GM15510 (cell line): ENCODE results near the gene LITAF.

Source experiments
- POLR2A ChIP-seq: IDR thresholded peaks from 3 replicates; pipeline ENCODE4 v1.6.1; 2011; ENCODE audit warnings: borderline replicate concordance; ENCODE audit not compliant: insufficient read length; ENCODE audit errors: extremely low read depth

LITAF gene

DNA sequence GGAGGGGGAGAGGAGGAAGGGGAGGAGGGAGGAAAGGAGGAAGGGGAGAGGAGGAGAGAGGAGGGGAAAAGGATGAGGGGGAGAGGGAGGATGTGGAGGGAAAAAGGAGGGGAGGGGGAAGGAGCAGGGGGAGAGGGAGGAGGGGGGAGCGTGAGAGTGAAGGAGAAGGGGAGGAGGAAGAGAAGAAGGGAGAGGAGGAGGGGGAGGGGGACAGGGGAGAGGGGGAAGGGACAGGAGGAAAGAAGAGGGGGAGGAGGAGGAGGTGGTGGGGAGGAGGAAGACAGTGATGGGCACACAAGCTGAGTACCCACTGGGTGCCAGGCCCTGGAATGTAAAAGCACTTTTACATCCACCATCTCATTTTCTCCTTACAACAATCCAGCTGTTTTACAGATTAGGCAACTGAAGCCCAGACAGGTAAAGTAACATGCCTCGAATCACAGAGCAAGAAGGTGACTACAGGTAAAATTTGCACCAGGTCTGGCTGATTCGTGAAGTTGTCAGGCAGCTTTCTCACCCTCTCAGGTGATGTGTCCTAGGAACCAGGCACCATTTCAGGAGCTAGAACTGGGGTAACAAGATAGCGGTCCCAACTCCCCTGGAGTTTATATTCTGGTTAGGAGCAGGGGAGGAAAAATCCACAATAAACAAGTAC lies 10.0 kb upstream of the LITAF start:
- TF ChIP-seq POLR2A = no peak

DNA sequence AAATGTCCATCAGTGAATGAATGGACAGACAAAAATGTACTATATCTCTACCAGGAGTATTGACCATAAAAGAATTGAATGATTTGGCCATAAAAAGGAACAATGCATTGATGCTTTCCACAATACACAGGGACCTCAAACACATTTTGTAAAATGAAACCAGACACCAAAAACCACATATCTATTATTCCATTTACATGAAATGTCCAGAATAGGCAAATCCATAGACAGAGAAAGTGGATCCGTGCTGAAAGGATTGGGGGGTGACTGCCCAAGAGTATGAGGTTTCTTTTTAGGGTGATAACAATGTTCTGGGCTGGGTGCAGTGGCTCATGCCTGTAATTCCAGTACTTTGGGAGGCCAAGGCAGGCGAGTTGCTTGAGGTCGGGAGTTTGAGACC lies 6.9 kb upstream of the LITAF start:
- no peak for TF ChIP-seq POLR2A

DNA sequence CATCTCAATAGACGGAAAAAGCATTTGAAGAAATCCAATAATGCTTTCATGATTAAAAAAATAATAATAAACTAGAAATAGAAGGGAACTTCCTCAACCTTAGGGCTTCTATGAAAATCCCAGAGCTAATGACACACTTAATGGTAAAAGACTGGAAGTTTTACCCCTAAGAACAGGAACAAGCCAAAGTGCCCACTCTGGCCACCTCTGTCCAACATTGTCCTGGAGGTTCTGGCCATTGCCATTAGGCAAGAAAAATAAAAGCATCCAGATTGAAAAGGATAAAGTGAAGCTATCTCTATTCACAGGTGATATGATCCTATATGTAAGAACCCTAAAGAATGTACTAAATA lies 2.5 kb upstream of the LITAF start:
- no peak for TF ChIP-seq POLR2A

DNA sequence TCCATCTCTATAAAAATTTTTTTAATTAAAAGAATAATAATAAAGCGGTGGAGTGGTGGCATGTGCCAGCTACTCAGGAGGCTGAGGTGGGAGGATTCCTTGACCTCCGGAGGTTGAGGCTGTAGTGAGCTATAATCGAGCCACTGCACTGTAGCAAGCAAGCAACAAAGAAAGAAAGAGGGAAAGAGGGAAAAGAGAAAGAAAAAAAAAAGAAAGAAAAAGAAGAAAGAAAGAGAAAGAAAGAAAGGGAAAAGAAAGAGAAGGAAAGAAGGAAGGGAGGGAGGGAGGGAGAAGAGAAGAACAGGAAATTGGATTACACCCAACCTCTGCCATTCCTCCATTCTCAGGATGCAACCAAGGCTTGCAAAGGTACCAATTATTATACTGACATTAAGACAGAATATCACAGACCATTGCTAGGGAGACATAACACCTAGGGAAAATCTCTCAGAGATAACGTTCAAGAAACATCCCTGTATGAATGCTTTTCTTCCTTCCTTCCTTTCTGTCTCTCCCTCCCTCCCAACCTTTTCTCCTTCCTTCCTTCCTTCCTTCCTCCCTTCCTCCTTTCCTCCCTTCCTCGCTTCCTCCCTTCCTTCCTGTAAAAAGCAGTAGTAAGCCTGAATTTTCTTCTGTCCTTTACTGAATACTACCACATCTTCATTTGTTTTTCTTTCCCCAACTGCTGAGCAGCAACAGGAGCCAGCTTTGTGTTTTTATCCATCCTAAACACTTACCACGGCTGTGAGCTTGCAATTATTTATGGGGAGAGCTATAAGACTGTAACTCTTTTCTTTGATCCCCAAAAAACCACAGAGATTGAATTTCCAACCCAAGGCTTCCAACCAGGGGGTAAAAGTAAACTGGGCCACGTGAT lies 1.8 kb upstream of the LITAF start:
- no peak for TF ChIP-seq POLR2A

DNA sequence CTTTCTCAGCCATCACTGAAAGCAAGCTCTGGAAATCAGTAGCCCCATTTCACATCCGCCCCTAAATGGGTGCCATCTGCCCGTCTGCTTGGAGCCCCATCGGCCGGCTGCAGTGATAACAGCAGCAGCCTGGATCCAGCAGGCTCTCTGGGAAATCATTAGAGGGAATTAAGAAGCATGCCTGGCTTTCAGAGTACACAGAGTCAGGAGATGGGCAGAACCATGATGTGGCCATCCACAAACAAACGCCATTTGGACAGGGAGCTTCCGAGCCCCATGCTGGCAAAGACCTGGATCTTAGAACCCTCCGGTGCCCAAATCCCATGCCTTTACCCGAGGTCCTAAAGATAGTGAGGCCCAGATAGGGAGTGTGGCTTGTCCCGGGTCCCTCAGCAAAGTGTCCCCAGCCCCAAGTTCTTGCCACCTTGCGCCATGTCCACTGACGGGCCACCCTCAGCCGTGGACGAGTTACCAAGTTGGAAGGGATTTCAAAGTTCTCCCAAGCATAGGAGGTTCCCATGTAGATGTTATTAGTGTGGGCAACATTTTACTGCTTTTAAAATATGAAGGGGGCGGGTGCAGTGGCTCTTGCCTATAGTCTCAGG lies 1.0 kb upstream of the LITAF start:
- TF ChIP-seq POLR2A = no peak

DNA sequence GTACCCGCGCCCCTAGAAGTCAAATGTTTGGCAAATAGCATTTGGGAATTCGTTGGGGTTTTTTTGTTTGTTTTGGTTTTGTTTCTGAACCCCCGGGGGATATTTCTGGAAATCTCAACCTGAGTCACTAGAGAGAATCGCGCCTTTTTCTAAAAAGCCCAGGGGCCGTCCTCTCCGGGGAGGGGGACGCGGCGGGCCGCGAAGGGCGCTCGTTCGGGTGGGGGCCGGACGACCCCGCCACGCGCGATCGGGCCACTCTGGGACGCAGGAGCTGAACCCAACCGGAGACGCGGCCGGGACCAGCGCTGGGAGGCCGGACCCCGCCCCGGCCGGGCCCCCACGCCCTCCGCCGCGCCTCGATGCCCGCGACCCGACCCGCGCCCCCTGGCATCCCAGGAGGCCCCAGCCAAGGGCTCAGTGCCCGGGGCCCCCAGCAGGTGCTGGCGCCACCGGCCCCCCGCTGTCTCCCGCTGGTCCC lies 302 bp downstream of the LITAF start:
- no peak for TF ChIP-seq POLR2A

DNA sequence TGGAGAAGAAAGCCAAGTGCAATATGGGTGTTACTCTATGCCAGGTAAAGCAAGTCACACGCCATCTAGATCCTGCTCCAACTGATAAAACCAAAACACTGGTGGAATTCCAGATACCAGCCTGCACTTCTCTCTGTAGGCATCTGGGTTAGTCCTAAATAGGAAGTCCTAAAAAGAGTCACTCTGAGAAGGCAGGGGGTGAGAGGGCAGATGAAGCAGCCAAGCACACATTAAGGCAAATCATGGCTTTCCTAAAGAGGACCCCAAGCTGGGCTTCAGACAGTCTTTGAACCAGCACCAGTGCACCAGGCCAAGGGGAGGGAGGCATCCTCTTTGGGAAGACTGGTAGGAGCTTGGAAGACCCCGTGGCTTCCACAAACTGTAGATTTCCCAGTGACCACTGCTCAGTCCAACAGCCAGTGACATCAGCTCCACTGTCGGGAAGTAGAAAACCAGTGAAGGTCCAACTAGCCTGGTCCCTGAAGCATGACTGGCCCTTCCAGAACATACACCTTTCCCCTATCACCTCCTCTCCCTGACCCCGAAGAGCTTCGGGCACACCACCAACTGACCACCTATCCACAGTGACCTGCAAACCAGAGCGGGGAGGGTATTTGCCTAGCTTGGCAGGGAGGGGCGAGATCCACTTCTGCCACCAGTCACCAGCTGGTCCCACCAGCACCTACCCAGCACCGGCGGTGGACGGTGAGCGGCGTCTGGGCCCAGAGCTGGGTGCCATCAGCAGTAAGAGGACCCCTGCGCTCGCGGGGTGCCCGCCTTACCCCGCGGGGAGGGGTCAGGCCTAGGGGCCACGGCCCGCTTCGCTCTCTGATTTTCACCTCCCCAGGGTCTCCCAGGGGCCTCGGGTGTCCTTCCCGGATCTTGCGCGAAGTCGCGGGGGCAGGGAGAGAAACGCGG lies 1.0 kb downstream of the LITAF start:
- peak; percentile 37 for TF ChIP-seq POLR2A

DNA sequence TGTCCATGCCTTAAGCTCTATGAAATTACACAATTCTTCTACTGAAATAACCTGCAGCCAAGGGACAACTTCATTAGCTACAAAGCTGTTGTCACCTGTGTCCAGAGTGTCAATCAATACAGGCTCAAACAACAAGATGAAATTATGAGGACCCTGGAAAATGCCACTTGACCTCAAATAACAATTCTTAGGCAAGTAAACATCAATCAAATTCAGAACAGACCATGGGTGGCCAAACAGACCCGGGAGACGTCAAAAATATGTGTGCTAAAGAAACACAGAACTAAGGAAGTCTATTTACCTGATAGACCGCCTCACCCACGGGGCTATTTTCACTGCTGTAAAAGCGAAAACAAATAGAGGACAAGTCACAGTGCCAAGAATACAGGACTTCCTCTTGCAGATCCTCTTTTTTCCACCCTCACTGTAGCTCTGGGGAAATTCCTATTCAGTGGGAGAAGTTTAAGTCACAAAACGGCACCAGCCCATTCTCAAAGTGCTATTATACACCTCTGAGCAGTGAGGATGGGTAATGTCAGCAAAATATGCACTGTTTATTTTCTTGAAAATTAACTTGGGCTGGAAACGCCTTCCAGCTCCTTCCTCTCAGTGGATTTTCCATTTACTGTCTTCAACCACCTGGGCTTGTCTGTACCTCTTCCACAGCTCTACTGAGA lies 2.7 kb downstream of the LITAF start:
- TF ChIP-seq POLR2A = no peak

DNA sequence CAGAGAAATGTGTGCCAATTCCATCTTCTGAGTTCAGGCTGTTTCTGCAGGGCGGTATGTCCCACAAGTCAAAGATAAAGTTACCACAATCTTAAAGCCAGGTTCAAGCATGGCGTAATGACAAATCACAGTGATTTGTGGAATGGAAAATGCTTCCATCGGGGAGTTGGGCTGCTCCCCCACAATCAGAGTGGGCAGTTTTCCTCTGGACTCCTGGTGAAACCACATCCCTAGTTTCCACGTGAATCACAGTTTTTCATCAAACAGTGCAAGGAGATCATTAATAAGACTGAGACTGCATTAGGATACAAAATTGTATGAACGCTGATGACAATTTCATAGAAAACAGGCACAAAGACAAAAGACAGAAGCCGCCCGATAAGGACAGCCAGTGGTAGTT lies 3.6 kb downstream of the LITAF start:
- no peak for TF ChIP-seq POLR2A

DNA sequence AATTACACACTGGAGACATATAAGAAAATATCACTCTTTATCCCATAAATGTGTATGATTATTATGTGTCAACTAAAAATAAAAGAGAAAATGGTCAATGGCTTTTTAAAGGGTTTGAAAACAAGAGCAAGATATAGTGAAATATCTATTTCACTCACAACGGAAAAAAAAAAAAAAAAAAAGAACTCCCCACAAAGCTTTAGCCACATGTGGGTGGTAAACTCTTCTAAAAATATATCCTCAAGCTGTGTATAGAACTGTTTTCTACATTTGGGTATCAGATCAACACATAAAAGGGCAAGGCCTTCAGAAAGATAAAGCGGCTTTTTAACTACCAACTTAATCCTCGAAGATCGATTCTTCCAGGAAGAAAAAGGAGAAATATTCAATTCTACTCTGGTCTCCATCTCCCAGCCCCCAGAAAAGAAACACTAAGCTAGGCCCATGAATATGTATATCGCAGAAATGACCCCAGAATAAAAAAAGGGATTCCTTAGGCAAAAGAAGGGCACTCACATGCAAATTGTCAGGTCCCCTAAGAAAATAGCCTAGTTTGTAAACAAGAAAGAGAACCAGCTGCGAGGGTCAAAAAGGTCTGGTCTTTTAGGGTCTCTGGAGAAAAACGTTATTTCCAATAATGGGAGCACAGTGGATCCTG lies 4.4 kb downstream of the LITAF start:
- TF ChIP-seq POLR2A = no peak

DNA sequence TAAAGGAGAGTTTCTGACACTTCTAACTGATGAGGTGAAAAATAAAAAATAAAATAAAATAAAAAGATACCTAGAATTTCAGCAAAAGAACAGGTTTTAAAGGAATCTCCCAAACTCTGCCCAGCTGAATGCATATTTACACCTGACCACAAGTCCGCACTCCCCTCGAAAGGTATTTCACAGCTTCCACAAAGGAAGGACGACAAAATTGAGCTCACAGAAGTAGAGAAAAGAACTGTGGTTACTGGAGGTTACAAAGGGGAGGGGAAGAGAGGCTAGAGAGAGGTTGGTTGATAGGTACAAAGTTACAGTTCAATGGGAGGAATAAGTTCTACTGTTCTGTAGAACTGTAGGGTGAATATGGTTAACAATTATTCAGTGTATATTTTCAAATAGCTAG lies 5.0 kb downstream of the LITAF start:
- no peak for TF ChIP-seq POLR2A

DNA sequence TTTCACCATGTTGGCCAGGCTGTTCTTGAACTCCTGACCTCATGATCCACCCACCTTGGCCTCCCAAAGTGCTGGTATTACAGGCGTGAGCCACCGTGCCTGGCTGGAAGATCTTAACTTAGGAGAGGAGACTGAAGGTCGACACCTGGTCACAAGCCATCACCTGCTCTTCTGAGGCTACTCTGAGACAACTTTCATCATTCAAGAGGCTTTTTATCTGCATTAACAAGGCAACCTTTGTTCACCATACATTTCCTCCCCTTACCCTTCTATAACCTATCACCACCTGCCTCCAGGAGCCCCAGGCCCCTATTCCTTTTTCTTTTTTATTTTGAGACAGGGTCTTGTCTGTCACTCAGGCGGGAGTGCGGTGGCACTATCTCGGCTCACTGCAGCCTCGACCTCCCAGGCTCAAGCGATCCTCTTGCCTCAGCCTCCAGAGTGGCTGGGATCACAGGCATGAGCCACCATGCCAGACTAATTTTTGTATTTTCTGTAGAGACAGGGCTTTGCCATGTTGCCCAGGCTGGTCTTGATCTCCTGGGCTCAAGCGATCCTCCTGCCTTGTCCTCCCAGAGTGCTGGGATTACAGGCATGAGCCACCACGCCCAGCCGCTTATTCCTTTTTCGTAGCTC lies 6.2 kb downstream of the LITAF start:
- TF ChIP-seq POLR2A = no peak
